Nephron (organoid): ENCODE results near the gene BARX2.

Source experiments
- H3K27ac Mint-ChIP-seq, 3 experiments: 2 replicates each; pipeline ENCODE4 v1.8.0; 2020; ENCODE audit warnings: mixed read lengths in 3 of 3, mild to moderate bottlenecking in 2 of 3, moderate library complexity in 1 of 3
- H3K27me3 Mint-ChIP-seq: 2 replicates; pipeline ENCODE4 v1.8.0; 2021; ENCODE audit warnings: low read depth, mild to moderate bottlenecking, moderate library complexity, mixed read lengths
- H3K36me3 Mint-ChIP-seq: 2 replicates; pipeline ENCODE4 v1.8.0; 2020; ENCODE audit warnings: low read depth, mixed read lengths
- H3K4me1 Mint-ChIP-seq: 2 replicates; pipeline ENCODE4 v1.8.0; 2020; ENCODE audit warnings: mixed read lengths
- H3K4me3 Mint-ChIP-seq, 3 experiments: 2 replicates each; pipeline ENCODE4 v1.8.0; 2020; ENCODE audit warnings: mild to moderate bottlenecking in 3 of 3, mixed read lengths in 3 of 3, moderate library complexity in 2 of 3
- H3K9me3 Mint-ChIP-seq: 2 replicates; pipeline ENCODE4 v1.8.0; 2020; ENCODE audit warnings: mixed read lengths
- CTCF ChIP-seq, 3 experiments: fragments of 200-600 bp; sonication (generic); IDR thresholded peaks; one replicate each; pipeline ENCODE4 v1.5.0; 2021; ENCODE audit warnings: antibody characterized with exemption in 3 of 3; ENCODE audit not compliant: unreplicated experiment in 3 of 3

Gene BARX2

GRCh38 chr11:129455756-129456655 is 80.4 kb downstream of the BARX2 start:
- Mint-ChIP-seq H3K9me3 (no peaks in the 10 kb centered on the region), H3K27me3 (peaks cover 28% of the 10 kb centered on the region), H3K4me3 (no peak overlapping the region), H3K27ac (peak overlapping the region in 2 of 3 experiments; percentile 26 to 69), H3K36me3 (no peaks in the 10 kb centered on the region), H3K4me1 (peaks cover 38% of the 10 kb centered on the region)
- TF ChIP-seq CTCF (IDR thresholded peaks at IDR 0.05; ENCODE audit: unreplicated experiment in 3 of 3): no peak

GRCh38 chr11:129457321-129457720 is 81.7 kb downstream of the BARX2 start:
- Mint-ChIP-seq H3K4me1 (peaks cover 38% of the 10 kb centered on the region), H3K9me3 (peaks cover 2% of the 10 kb centered on the region), H3K4me3 (no peak overlapping the region), H3K27ac (peak overlapping the region in 1 of 3 experiments; percentile 19), H3K36me3 (no peaks in the 10 kb centered on the region), H3K27me3 (peaks cover 28% of the 10 kb centered on the region)
- no peak for TF ChIP-seq CTCF (IDR thresholded peaks at IDR 0.05; ENCODE audit: unreplicated experiment in 3 of 3)

- Mint-ChIP-seq H3K4me3 (no peak overlapping the region), H3K9me3 (peaks cover 7% of the 10 kb centered on the region), H3K27ac (no peak overlapping the region), H3K4me1 (peaks cover 35% of the 10 kb centered on the region), H3K36me3 (peaks cover 2% of the 10 kb centered on the region), H3K27me3 (peaks cover 25% of the 10 kb centered on the region)
- TF ChIP-seq CTCF (IDR thresholded peaks at IDR 0.05; ENCODE audit: unreplicated experiment in 3 of 3): no peak
Observed at GRCh38 chr11:129458278-129458677, 82.6 kb downstream of the BARX2 start.

GRCh38 chr11:129458756-129459535 is 83.3 kb downstream of the BARX2 start:
- Mint-ChIP-seq H3K27me3 (peaks cover 20% of the 10 kb centered on the region), H3K36me3 (peaks cover 7% of the 10 kb centered on the region), H3K9me3 (peaks cover 14% of the 10 kb centered on the region), H3K4me1 (peaks cover 32% of the 10 kb centered on the region), H3K4me3 (no peak overlapping the region), H3K27ac (no peak overlapping the region)
- no peak for TF ChIP-seq CTCF (IDR thresholded peaks at IDR 0.05; ENCODE audit: unreplicated experiment in 3 of 3)

- H3K27ac Mint-ChIP-seq: no peak overlapping the region
- H3K9me3 Mint-ChIP-seq: peaks cover 22% of the 10 kb centered on the region
- no peak for TF ChIP-seq CTCF (IDR thresholded peaks at IDR 0.05; ENCODE audit: unreplicated experiment in 3 of 3)
- H3K36me3 Mint-ChIP-seq: peaks cover 7% of the 10 kb centered on the region
- peaks cover 25% of the 10 kb centered on the region for H3K4me1 Mint-ChIP-seq
- no peak overlapping the region for H3K4me3 Mint-ChIP-seq
- H3K27me3 Mint-ChIP-seq: peaks cover 19% of the 10 kb centered on the region
Observed at GRCh38 chr11:129460714-129461113, 85.1 kb downstream of the BARX2 start.
